GM21825 (cell line): ENCODE measurements around the gene TMEM233.

Source experiments
- ATAC-seq: cut with Tn5 transposase; IDR thresholded peaks from one replicate; pipeline ENCODE4 v1.9.1; 2021; ENCODE audit warnings: mild to moderate bottlenecking, moderate library complexity; ENCODE audit not compliant: unreplicated experiment

TMEM233 gene

DNA sequence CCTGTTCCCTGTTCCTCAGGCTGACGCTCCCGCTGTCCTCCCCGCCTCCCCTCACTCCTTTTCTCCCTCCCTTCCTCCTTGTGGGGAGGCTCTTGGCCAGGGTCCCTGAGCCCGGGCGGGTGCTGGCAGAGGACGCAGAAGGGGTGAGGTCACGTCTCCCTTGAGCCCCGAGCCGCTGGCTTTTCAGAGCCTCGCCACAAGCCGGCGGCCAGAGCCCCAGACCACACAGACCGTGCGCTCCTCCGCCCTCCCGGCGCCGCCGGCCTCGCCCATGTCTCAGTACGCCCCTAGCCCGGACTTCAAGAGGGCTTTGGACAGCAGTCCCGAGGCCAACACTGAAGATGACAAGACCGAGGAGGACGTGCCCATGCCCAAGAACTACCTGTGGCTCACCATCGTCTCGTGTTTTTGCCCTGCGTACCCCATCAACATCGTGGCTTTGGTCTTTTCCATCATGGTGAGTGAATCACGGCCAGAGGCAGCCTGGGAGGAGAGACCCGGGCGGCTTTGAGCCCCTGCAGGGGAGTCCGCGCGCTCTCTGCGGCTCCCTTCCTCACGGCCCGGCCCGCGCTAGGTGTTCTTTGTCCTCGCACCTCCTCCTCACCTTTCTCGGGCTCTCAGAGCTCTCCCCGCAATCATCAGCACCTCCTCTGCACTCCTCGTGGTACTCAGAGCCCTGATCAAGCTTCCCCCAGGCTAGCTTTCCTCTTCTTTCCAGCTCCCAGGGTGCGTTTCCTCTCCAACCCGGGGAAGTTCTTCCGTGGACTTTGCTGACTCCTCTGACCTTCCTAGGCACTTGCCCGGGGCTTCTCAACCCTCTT, at the start of gene TMEM233:
Gene TMEM233, plus strand, starts transcription at position 197 of the 821 bp plus-strand sequence. Its CDS starts 75 bp downstream, at position 272.
- ATAC-seq = no peak

GRCh38 chr12:119544765-119545625, 48.6 kb upstream of the TMEM233 start:
- no peak for ATAC-seq

DNA sequence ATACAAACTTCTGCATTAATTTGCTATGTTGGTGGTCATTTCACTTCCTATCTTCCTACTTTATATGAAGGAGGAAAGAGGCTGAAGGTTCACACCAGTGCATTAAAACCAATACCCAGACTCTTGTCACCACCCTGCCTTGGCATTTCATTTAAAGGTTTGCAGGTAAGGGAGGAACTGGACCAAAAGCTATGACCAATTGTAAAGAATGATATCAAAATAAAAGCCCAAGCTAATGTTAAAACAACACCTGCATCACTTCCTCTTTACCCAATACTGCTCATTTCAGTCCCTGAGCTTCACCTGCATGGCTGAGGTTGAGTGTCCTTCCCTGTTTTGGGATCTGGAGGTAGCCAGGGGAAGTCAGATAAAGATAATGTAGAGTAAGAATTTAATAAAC, 47.2 kb upstream of the TMEM233 start:
- no peak for ATAC-seq

DNA sequence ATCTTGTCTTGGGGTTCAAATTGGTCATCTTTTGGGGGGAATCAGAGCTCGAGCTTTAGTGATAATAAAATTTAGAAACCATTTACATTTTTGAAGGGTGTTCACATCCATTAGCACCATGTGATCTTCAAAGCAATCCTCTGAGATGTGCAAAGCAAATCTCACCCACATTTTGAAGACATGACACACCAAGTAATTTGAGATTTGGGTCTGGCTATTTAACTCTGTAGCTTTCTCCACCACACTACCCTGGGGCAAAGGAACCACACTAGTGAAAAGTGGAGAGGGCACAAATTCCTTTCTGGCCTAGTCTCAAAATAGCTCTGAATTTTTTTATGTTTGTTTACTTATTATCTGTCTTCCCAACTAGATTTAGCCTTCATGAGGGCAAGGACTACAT, 46.6 kb upstream of the TMEM233 start:
- no peak for ATAC-seq

- ATAC-seq = no peak
Measured at GRCh38 chr12:119556854-119557253, 36.7 kb upstream of the TMEM233 start.

GRCh38 chr12:119565404-119565803, 28.2 kb upstream of the TMEM233 start:
- ATAC-seq = no peak

- ATAC-seq = no peak
Measured at GRCh38 chr12:119570771-119571170, 22.8 kb upstream of the TMEM233 start.

DNA sequence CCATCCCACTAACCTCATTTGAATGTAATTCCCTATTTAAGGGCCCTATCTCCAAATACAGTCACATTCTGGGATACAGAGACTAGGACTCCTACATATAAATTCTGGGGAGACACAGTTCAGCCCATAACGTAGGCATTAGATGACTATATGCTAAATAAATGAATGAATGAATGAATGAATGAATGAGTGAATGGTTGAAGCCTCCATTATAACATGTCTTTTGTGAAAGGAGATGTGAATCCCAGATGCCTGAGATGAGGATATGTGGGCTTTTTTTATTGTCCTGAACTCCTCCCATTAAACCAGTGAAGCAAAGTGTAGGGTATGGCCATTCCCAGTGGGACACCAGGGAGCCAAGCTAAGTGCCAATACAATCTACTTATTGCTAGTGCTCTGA, 20.5 kb upstream of the TMEM233 start:
- ATAC-seq = no peak

DNA sequence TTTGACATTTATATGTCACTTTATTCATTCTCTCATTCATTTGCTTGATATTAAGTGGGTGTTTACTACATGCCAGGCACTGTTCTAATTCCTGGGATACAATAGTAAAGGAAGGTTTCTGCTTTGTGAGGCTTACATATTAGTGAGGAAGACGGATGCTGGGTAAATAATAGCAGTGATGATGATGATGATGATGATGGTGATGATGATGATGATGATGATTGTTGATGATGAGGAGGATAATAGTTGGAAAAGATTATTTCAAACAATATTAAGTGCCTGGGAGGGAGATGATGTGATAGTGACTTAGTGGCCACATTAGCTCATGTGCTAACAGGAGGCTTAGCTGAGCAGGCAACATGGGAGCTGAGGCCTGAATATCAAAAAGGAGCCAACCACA, 19.3 kb upstream of the TMEM233 start:
- no peak for ATAC-seq

DNA sequence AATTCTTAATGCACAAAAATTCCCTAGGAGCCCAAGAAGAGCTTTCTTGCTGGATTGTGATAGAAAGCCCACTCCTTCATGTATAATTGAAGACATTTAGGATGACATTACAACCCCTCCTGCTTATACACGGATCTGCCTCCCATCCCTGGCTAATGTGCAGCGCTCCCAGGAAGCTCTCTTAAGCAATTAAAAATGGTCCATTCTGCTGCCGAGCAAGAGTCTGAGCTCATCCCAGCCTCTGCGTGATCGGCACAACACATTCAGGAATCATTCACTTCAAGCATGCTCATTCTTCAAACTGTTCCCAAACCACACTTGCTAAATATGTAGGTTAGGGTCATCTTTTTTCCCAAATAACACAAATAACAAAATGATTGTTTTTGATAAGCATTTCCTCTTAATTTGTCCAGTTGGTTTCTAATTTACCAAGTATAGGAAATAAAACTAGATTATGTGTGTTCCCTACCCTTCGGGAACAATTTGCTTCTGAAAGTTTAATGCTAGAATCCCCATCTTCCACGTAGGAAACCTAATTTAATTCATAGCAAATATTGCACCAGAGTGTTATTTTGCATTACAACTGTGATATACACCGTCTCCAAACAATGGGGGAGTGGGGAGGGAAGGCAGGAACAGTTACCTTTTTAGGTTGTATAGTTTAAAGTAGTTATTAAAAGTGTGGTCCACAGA, 17.3 kb upstream of the TMEM233 start:
- no peak for ATAC-seq

- no peak for ATAC-seq
Measured at GRCh38 chr12:119576915-119577314, 16.7 kb upstream of the TMEM233 start.

DNA sequence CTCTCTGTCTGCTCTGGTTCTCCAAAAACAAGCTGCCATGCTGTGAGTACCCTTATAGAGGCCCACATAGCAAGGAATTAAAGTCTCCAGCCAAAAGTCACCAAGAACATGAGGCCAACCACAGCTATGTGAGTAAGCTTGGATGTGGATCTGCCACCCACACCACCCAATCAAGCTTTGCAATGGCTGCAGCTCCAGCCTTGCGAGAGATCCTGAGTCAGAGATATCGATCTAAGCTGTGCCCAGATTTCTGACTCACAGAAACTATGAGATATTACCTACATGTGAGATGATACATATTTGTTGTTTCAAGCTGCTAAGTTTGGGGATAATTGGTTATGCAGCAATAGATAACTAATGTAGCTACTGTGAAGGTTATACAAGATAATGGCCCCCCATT, 15.5 kb upstream of the TMEM233 start:
- ATAC-seq = no peak

- ATAC-seq = no peak
Measured at GRCh38 chr12:119589097-119589496, 4.5 kb upstream of the TMEM233 start.

- ATAC-seq = no peak
Measured at GRCh38 chr12:119589634-119590033, 3.9 kb upstream of the TMEM233 start.

DNA sequence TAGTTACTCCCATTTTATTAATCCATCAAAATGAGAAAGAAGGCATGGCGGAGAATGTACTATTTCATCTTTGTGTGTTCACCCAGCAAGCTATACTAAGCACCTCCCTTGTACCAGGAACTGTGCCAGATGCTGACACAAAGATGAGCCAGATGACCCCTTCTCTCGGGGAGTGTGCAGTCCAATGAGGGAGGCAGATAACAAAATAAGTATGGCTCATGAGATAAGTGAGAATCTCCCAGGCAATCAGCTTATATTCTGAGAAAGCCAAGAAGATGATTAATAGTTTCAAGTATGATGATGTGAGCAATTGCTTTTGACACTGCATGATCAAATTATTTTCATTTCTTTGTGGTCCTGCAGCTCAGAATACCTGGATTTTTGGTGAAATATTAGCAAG, 1.3 kb upstream of the TMEM233 start:
- no peak for ATAC-seq

DNA sequence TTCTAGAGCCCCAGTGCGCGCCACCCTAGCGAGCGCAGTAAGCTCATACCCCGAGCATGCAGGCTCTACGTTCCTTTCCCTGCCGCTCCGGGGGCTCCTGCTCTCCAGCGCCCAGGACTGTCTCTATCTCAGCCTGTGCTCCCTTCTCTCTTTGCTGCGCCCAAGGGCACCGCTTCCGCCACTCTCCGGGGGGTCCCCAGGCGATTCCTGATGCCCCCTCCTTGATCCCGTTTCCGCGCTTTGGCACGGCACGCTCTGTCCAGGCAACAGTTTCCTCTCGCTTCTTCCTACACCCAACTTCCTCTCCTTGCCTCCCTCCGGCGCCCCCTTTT, 791 bp downstream of the TMEM233 start:
- no peak for ATAC-seq

- ATAC-seq = no peak
Measured at GRCh38 chr12:119594772-119595445, 1.3 kb downstream of the TMEM233 start.

- no peak for ATAC-seq
Measured at GRCh38 chr12:119598159-119598558, 4.6 kb downstream of the TMEM233 start.

GRCh38 chr12:119601877-119602733, 8.5 kb downstream of the TMEM233 start:
- ATAC-seq = no peak

DNA sequence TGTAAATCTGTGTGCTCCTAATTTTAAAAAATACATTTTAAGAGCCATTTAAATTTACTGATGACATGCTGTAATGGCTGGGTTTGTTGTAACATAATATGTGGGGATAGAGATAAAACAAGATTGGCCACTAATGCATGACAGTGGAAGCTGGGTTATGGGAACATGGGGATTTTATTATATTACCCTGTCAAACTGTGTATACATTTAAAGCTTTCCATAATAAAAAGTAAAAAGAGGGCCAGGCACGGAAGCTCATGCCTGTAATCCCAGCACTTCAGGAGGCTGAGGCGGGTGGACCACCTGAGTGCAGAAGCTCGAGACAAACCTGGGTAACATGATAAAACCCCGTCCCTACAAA, 9.1 kb downstream of the TMEM233 start:
- ATAC-seq = no peak
